GM21515 (cell line): ENCODE data around the gene SCRN1.

Source experiments
- ATAC-seq: cut with Tn5 transposase; IDR thresholded peaks from one replicate; pipeline ENCODE4 v1.9.1; 2021; ENCODE audit not compliant: unreplicated experiment

Gene SCRN1

GRCh38 chr7:30005464-30005863, 15.9 kb upstream of the SCRN1 start:
- no peak for ATAC-seq

- no peak for ATAC-seq
These were observed 13.5 kb upstream of the SCRN1 start for GRCh38 chr7:30003098-30003497.

GRCh38 chr7:30001998-30002397, 12.4 kb upstream of the SCRN1 start:
- ATAC-seq, result no peak

- ATAC-seq, result no peak
These were observed 8.9 kb upstream of the SCRN1 start for GRCh38 chr7:29998489-29998888.

GRCh38 chr7:29996321-29996720, 6.7 kb upstream of the SCRN1 start:
- no peak for ATAC-seq

GRCh38 chr7:29995652-29996051, 6.1 kb upstream of the SCRN1 start:
- no peak for ATAC-seq

GRCh38 chr7:29993140-29993539, 3.5 kb upstream of the SCRN1 start:
- no peak for ATAC-seq

GRCh38 chr7:29991937-29992336, 2.3 kb upstream of the SCRN1 start:
- ATAC-seq, result no peak

- no peak for ATAC-seq
These were observed 1.3 kb upstream of the SCRN1 start for GRCh38 chr7:29990931-29991330.

GRCh38 chr7:29988424-29989256, 961 bp downstream of the SCRN1 start:
- peak; percentile 36 for ATAC-seq

- no peak for ATAC-seq
These were observed 1.7 kb downstream of the SCRN1 start for GRCh38 chr7:29987811-29988317.

GRCh38 chr7:29987083-29987482, 2.5 kb downstream of the SCRN1 start:
- no peak for ATAC-seq

- no peak for ATAC-seq
These were observed 9.4 kb downstream of the SCRN1 start for GRCh38 chr7:29980151-29980550.

GRCh38 chr7:29977886-29978651, 11.5 kb downstream of the SCRN1 start:
- no peak for ATAC-seq

- no peak for ATAC-seq
These were observed 12.8 kb downstream of the SCRN1 start for GRCh38 chr7:29976673-29977415.

GRCh38 chr7:29976266-29976665, 13.3 kb downstream of the SCRN1 start:
- ATAC-seq, result no peak

GRCh38 chr7:29975561-29975960, 14.0 kb downstream of the SCRN1 start:
- no peak for ATAC-seq

- ATAC-seq, result no peak
These were observed 15.3 kb downstream of the SCRN1 start for GRCh38 chr7:29974286-29974685.

GRCh38 chr7:29972315-29972669, 17.3 kb downstream of the SCRN1 start:
- ATAC-seq, result no peak

- ATAC-seq, result no peak
These were observed 17.9 kb downstream of the SCRN1 start for GRCh38 chr7:29971566-29972314.

- no peak for ATAC-seq
These were observed 19.4 kb downstream of the SCRN1 start for GRCh38 chr7:29970158-29970557.
